Kidney (tissue), 14 donors: Measurements from ENCODE around the gene PTPRT. TPM values are rescaled to one million over a fixed set of nuclear protein-coding genes. Genes with fewer than 3 reads are reported as not detected.
A peak's percentile ranks its signal among the peaks of the same experiment; 100 is the strongest.

Source experiments
- DNase-seq, 5 donors: peaks; one replicate each; pipeline ENCODE4 v3.0.0-alpha.2; 2013 to 2020
- FAIRE-seq: peaks from 2 replicates; lab custom pipeline; 2012; peaks lifted over from hg19 to GRCh38; lab: Jason Lieb, UNC
- H3K27ac ChIP-seq, 2 donors: one replicate each; pipeline ENCODE4 v1.7.0; 2013; ENCODE audit warnings: low read depth in 2 of 2, low read length in 2 of 2, inconsistent platforms in 1 of 2
- H3K27me3 ChIP-seq: one replicate; pipeline ENCODE4 v1.7.1; 2013; ENCODE audit warnings: low read length, inconsistent platforms; ENCODE audit not compliant: control insufficient read depth, insufficient read depth
- H3K36me3 ChIP-seq, 3 donors: one replicate each; pipeline versions ENCODE4 v1.7.0 to v1.7.1; 2013; ENCODE audit warnings: low read length in 3 of 3, control low read depth in 1 of 3, inconsistent platforms in 1 of 3; ENCODE audit not compliant: insufficient read depth in 3 of 3, control insufficient read depth in 2 of 3
- H3K4me1 ChIP-seq, 3 donors: one replicate each; pipeline versions ENCODE4 v1.7.0 to v1.7.1; 2013; ENCODE audit warnings: low read length in 3 of 3, inconsistent platforms in 1 of 3, low read depth in 1 of 3; ENCODE audit not compliant: control insufficient read depth in 2 of 3, insufficient read depth in 2 of 3
- H3K4me3 ChIP-seq, 3 donors: one replicate each; pipeline versions ENCODE4 v1.7.0 to v1.8.1; 2013; ENCODE audit warnings: low read length in 3 of 3, control low read depth in 1 of 3, inconsistent platforms in 1 of 3
- H3K9ac ChIP-seq, 3 donors: one replicate each; pipeline versions ENCODE4 v1.7.0 to v1.7.1; 2013; ENCODE audit warnings: low read length in 3 of 3, control low read depth in 1 of 3, inconsistent platforms in 1 of 3
- H3K9me3 ChIP-seq, 3 donors: one replicate each; pipeline versions ENCODE4 v1.7.0 to v1.7.1; 2013; ENCODE audit warnings: low read length in 3 of 3, control low read depth in 1 of 3, inconsistent platforms in 1 of 3; ENCODE audit not compliant: control insufficient read depth in 2 of 3, insufficient read depth in 1 of 3
- CTCF ChIP-seq: IDR thresholded peaks from 3 replicates; pipeline ENCODE4 v1.5.1; 2012; ENCODE audit warnings: mild to moderate bottlenecking, moderate library complexity, borderline replicate concordance; ENCODE audit not compliant: insufficient read depth; ENCODE audit errors: extremely low read depth
- intact Hi-C: fragments of 100-400 bp; cut with DNase I; formaldehyde crosslinking; loops from one replicate; pipeline ENCODE4 v1.11.1; 2022
- polyA plus RNA-seq: library from polyadenylated mRNA; stranded (reverse); fragments of 350-450 nt; fragmentation: Illumina TruSeq; extraction: RNeasy Lipid Tissue Mini Kit (QIAGEN cat#74804); gene quantifications from one replicate; pipeline ENCODE4 v1.2.3, GENCODE V29; 2014; ENCODE audit warnings: low read depth, low replicate concordance; ENCODE audit not compliant: insufficient read depth
- total RNA-seq: library from RNA; stranded (reverse); fragmentation: NEBNext Ultra II Directional; extraction: Animal tissue kit (Norgen Biotek cat#: 25700); gene quantifications from one replicate; pipeline ENCODE4 v1.2.1, GENCODE V29; 2021
- donor health status: control.
- donor health status: control.
- donor health status: control.
- donor health status: control.
- donor health status: control.
- donor health status: DM: yes; HTN: yes; CAD: no.
- donor health status: Normal renal cell carcinoma (clear cell type).

The PTPRT gene
- total and polyA plus RNA-seq, 2 donors from 2014 or later, result 0.60 TPM; not detected in 1

DNA sequence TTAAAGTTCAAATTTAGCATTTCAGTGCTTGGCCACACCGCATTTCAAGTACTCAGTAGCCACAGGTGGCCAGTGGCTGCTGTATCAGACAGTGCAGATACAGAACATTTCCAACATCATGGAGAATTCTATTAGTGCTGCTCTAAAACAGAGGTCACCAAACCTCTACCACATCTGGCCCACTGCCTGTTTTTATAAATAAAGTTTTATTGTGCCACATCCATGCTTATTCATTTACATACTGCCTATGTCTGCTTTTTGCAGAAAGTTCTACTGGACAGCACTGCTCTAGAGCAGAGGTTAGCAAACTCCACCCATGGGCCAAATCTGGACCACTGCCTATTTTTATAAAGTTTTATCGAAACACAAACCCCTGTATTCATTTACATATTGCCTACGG is 3.7 kb upstream of the PTPRT start:
- no peaks in the 10 kb centered on the region for H3K36me3 ChIP-seq
- H3K27ac ChIP-seq, result no peak overlapping the region
- no peak for TF ChIP-seq CTCF
- no peak for DNase-seq
- intact Hi-C loops, result no loop called here
- no peak for FAIRE-seq
- H3K4me3 ChIP-seq, result no peak overlapping the region
- H3K9ac ChIP-seq, result no peak overlapping the region
- H3K27me3 ChIP-seq, result peaks cover 8% of the 10 kb centered on the region
- no peaks in the 10 kb centered on the region for H3K4me1 ChIP-seq
- no peaks in the 10 kb centered on the region for H3K9me3 ChIP-seq

DNA sequence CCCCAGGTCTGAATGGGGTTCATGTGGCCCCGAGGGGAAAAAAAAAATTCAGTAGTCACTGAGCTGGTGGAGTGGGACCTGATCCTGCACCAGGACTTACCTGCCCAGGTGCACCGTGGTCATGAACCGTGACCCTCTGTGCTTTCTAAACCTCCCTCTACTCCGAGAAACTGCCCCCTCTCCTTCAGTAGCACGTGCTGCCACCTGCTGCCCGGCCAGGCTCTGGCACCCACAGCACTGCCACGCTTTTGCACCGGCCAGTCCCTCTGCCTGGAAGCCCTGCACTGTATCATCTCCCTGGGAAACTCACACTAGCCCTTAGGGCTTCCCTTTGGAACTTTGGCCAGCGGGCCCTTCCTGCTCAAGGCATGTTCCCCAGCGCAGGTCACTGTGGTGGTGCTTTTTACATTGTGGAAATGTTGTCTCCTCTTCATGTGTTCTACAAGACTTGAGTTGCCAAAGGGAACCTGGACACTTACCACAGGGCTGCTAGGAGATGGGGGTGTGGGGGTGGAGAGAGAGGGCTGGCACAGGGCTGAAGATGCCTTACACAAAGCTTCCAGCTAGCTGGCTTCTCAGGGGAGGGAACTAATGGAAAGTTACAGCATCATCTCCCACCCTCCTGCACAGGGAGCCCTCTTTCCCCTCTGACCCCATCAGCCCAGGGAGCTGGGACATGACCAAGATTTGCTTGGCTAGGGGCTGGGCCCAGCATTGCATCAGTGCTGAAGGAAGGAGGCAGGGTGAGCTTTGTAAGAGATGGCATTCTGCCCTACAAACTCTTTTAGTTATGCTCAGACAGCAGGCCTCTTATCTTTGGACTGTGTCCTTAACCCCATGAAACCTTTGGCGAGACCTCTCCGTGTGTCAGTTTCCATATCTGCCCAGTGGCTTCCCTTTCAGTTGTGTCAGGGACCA is 2.5 kb upstream of the PTPRT start:
- no peak overlapping the region for H3K27ac ChIP-seq
- H3K9me3 ChIP-seq, result no peaks in the 10 kb centered on the region
- DNase-seq (peak in 4 of 5 donors; percentile 37 to 48 (median 45)), FAIRE-seq (no peak)
- no peak overlapping the region for H3K9ac ChIP-seq
- peak; percentile 5 for TF ChIP-seq CTCF
- no peak overlapping the region for H3K4me3 ChIP-seq
- no peaks in the 10 kb centered on the region for H3K4me1 ChIP-seq
- intact Hi-C loops, result no loop called here
- no peaks in the 10 kb centered on the region for H3K36me3 ChIP-seq
- peaks cover 15% of the 10 kb centered on the region for H3K27me3 ChIP-seq

GRCh38 chr20:43191143-43191542 is 1.4 kb upstream of the PTPRT start:
- H3K27me3 ChIP-seq, result peaks cover 19% of the 10 kb centered on the region
- no peak overlapping the region for H3K4me3 ChIP-seq
- DNase-seq (no peak), FAIRE-seq (no peak)
- no peaks in the 10 kb centered on the region for H3K4me1 ChIP-seq
- no peaks in the 10 kb centered on the region for H3K36me3 ChIP-seq
- H3K9me3 ChIP-seq, result no peaks in the 10 kb centered on the region
- no peak for TF ChIP-seq CTCF
- no peak overlapping the region for H3K9ac ChIP-seq
- H3K27ac ChIP-seq, result no peak overlapping the region
- intact Hi-C loops, result no loop called here
